Muscle layer of duodenum (tissue), 2 donors: ENCODE data around the gene NOL9.

Experiments used
- H3K27ac ChIP-seq: one replicate; pipeline ENCODE4 v1.7.0; 2013; ENCODE audit warnings: mild to moderate bottlenecking, low read length
- H3K27me3 ChIP-seq: one replicate; pipeline ENCODE4 v1.7.0; 2013; ENCODE audit warnings: low read depth, mild to moderate bottlenecking, control low read depth, low read length
- H3K36me3 ChIP-seq, 2 donors: one replicate each; pipeline ENCODE4 v1.7.0; 2013; ENCODE audit warnings: low read length in 2 of 2, control low read depth in 1 of 2, mild to moderate bottlenecking in 1 of 2; ENCODE audit not compliant: insufficient read depth in 2 of 2, control insufficient read depth in 1 of 2
- H3K4me1 ChIP-seq, 2 donors: one replicate each; pipeline ENCODE4 v1.7.0; 2013; ENCODE audit warnings: low read length in 2 of 2, mild to moderate bottlenecking in 2 of 2, control low read depth in 1 of 2, moderate library complexity in 1 of 2; ENCODE audit not compliant: insufficient read depth in 2 of 2, control insufficient read depth in 1 of 2
- H3K4me3 ChIP-seq, 2 donors: one replicate each; pipeline ENCODE4 v1.7.0; 2013; ENCODE audit warnings: low read length in 2 of 2, low read depth in 1 of 2, mild to moderate bottlenecking in 1 of 2
- H3K9me3 ChIP-seq, 2 donors: one replicate each; pipeline ENCODE4 v1.7.0; 2013; ENCODE audit warnings: low read length in 2 of 2, control low read depth in 1 of 2, mild to moderate bottlenecking in 1 of 2; ENCODE audit not compliant: control insufficient read depth in 1 of 2
- donor health status: healthy.

The NOL9 gene

GRCh38 chr1:6513320-6513801 lies 41.0 kb downstream of the NOL9 start:
- Histone ChIP-seq H3K27ac (no peak overlapping the region), H3K4me3 (no peak overlapping the region), H3K9me3 (no peaks in the 10 kb centered on the region), H3K27me3 (no peaks in the 10 kb centered on the region), H3K36me3 (no peaks in the 10 kb centered on the region), H3K4me1 (no peaks in the 10 kb centered on the region)

GRCh38 chr1:6512908-6513280 lies 41.4 kb downstream of the NOL9 start:
- Histone ChIP-seq H3K4me1 (no peaks in the 10 kb centered on the region), H3K36me3 (no peaks in the 10 kb centered on the region), H3K27ac (no peak overlapping the region), H3K9me3 (no peaks in the 10 kb centered on the region), H3K4me3 (no peak overlapping the region), H3K27me3 (no peaks in the 10 kb centered on the region)

- no peaks in the 10 kb centered on the region for H3K36me3 ChIP-seq
- H3K27me3 ChIP-seq = no peaks in the 10 kb centered on the region
- no peak overlapping the region for H3K27ac ChIP-seq
- no peaks in the 10 kb centered on the region for H3K9me3 ChIP-seq
- no peak overlapping the region for H3K4me3 ChIP-seq
- H3K4me1 ChIP-seq = no peaks in the 10 kb centered on the region
Measured at GRCh38 chr1:6512245-6512907, 41.9 kb downstream of the NOL9 start.

GRCh38 chr1:6511561-6512244 lies 42.6 kb downstream of the NOL9 start:
- no peaks in the 10 kb centered on the region for H3K9me3 ChIP-seq
- no peaks in the 10 kb centered on the region for H3K27me3 ChIP-seq
- H3K4me1 ChIP-seq = no peaks in the 10 kb centered on the region
- H3K36me3 ChIP-seq = no peaks in the 10 kb centered on the region
- H3K4me3 ChIP-seq = no peak overlapping the region
- no peak overlapping the region for H3K27ac ChIP-seq

GRCh38 chr1:6511056-6511455 lies 43.3 kb downstream of the NOL9 start:
- no peaks in the 10 kb centered on the region for H3K27me3 ChIP-seq
- H3K27ac ChIP-seq = no peak overlapping the region
- no peaks in the 10 kb centered on the region for H3K36me3 ChIP-seq
- H3K4me1 ChIP-seq = no peaks in the 10 kb centered on the region
- H3K9me3 ChIP-seq = no peaks in the 10 kb centered on the region
- H3K4me3 ChIP-seq = no peak overlapping the region

GRCh38 chr1:6510493-6510892 lies 43.8 kb downstream of the NOL9 start:
- Histone ChIP-seq H3K4me1 (no peaks in the 10 kb centered on the region), H3K9me3 (no peaks in the 10 kb centered on the region)

GRCh38 chr1:6509919-6510291 lies 44.4 kb downstream of the NOL9 start:
- H3K27me3 ChIP-seq = no peaks in the 10 kb centered on the region
- no peak overlapping the region for H3K27ac ChIP-seq
- H3K4me1 ChIP-seq = no peaks in the 10 kb centered on the region
- no peak overlapping the region for H3K4me3 ChIP-seq
- no peaks in the 10 kb centered on the region for H3K9me3 ChIP-seq
- no peaks in the 10 kb centered on the region for H3K36me3 ChIP-seq

More at GRCh38 chr1:6510493-6510892, 43.8 kb downstream of the NOL9 start:
- Histone ChIP-seq H3K27me3 (no peaks in the 10 kb centered on the region), H3K27ac (no peak overlapping the region), H3K36me3 (no peaks in the 10 kb centered on the region), H3K4me3 (no peak overlapping the region)

GRCh38 chr1:6509220-6509918 lies 44.9 kb downstream of the NOL9 start:
- Histone ChIP-seq H3K27ac (no peak overlapping the region), H3K9me3 (no peaks in the 10 kb centered on the region), H3K36me3 (no peaks in the 10 kb centered on the region), H3K27me3 (no peaks in the 10 kb centered on the region), H3K4me1 (no peaks in the 10 kb centered on the region), H3K4me3 (no peak overlapping the region)

GRCh38 chr1:6508816-6509189 lies 45.5 kb downstream of the NOL9 start:
- H3K4me1 ChIP-seq = no peaks in the 10 kb centered on the region
- no peak overlapping the region for H3K27ac ChIP-seq
- no peaks in the 10 kb centered on the region for H3K36me3 ChIP-seq
- H3K4me3 ChIP-seq = no peak overlapping the region
- H3K9me3 ChIP-seq = no peaks in the 10 kb centered on the region
- no peaks in the 10 kb centered on the region for H3K27me3 ChIP-seq

GRCh38 chr1:6508154-6508815 lies 46.0 kb downstream of the NOL9 start:
- Histone ChIP-seq H3K36me3 (no peaks in the 10 kb centered on the region), H3K9me3 (no peaks in the 10 kb centered on the region), H3K4me3 (no peak overlapping the region), H3K4me1 (no peaks in the 10 kb centered on the region), H3K27me3 (no peaks in the 10 kb centered on the region), H3K27ac (no peak overlapping the region)

GRCh38 chr1:6507461-6507911 lies 46.8 kb downstream of the NOL9 start:
- Histone ChIP-seq H3K9me3 (no peaks in the 10 kb centered on the region), H3K4me1 (peaks cover 0 to 2% of the 10 kb centered on the region in 2 donors), H3K27me3 (no peaks in the 10 kb centered on the region), H3K36me3 (no peaks in the 10 kb centered on the region), H3K27ac (no peak overlapping the region), H3K4me3 (no peak overlapping the region)
